Panc1 (cell line): ENCODE measurements around the gene PIP5K1A.

Experiments used
- POLR2AphosphoS5 ChIP-seq: IDR thresholded peaks from 2 replicates; pipeline ENCODE4 v1.6.1; 2012; ENCODE audit warnings: mild to moderate bottlenecking, low read depth, low read length, moderate library complexity
- TCF7L2 ChIP-seq: IDR thresholded peaks from 2 replicates; pipeline ENCODE4 v1.6.1; 2011; ENCODE audit warnings: mild to moderate bottlenecking, low read depth, low read length, inconsistent platforms
- TF ChIP-seq, protein P1 (sequence below): fragments of 450-650 bp; IDR thresholded peaks from 2 replicates; pipeline ENCODE4 v1.5.1; 2017; ENCODE audit warnings: mild to moderate bottlenecking
- TF ChIP-seq, protein P2 (sequence below), 2 experiments: IDR thresholded peaks; 2 replicates each; pipeline ENCODE4 v1.6.1; 2011 to 2012; ENCODE audit warnings: low read depth in 2 of 2, control low read depth in 1 of 2, low read length in 1 of 2, mild to moderate bottlenecking in 1 of 2, moderate library complexity in 1 of 2; ENCODE audit not compliant: insufficient read depth in 1 of 2

DNA sequence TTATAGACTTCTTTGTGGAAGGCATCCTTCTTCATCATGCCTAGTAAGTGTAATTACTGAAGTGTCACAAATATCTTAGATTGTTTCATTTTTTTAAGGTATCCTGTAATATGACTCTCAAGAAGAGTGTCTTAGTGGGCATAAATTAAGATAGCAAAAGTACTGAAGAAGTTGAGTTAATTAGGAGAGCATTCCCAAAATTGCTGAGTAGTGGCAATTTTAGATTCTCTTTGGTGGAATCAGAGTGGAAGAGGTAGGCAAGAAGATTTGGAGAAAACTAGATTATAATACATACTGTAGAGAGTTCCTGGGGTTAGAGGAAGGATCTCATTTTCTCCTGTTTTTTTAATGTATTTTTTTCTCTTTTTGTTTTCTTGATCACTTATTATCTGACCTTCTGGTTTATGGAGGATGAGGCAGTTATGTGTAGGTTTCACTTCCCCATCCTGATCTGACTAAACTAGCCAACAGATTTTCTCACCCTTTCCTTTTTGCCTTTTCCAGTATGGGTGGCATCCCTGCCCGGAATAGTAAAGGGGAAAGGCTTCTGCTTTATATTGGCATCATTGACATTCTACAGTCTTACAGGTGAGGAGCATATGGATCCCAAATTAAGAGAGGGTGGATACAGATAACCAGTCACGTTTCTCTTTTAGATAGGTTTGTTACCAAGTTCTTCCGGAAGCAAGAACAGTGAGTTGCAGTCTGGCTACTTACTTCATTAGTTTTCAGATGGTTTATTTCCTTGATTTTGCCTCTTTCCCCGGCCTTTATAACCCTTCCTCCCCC, 39.5 kb downstream of the PIP5K1A start:
- TF ChIP-seq, protein P1, sequence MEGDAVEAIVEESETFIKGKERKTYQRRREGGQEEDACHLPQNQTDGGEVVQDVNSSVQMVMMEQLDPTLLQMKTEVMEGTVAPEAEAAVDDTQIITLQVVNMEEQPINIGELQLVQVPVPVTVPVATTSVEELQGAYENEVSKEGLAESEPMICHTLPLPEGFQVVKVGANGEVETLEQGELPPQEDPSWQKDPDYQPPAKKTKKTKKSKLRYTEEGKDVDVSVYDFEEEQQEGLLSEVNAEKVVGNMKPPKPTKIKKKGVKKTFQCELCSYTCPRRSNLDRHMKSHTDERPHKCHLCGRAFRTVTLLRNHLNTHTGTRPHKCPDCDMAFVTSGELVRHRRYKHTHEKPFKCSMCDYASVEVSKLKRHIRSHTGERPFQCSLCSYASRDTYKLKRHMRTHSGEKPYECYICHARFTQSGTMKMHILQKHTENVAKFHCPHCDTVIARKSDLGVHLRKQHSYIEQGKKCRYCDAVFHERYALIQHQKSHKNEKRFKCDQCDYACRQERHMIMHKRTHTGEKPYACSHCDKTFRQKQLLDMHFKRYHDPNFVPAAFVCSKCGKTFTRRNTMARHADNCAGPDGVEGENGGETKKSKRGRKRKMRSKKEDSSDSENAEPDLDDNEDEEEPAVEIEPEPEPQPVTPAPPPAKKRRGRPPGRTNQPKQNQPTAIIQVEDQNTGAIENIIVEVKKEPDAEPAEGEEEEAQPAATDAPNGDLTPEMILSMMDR, result no peak
- TF ChIP-seq, protein P2, sequence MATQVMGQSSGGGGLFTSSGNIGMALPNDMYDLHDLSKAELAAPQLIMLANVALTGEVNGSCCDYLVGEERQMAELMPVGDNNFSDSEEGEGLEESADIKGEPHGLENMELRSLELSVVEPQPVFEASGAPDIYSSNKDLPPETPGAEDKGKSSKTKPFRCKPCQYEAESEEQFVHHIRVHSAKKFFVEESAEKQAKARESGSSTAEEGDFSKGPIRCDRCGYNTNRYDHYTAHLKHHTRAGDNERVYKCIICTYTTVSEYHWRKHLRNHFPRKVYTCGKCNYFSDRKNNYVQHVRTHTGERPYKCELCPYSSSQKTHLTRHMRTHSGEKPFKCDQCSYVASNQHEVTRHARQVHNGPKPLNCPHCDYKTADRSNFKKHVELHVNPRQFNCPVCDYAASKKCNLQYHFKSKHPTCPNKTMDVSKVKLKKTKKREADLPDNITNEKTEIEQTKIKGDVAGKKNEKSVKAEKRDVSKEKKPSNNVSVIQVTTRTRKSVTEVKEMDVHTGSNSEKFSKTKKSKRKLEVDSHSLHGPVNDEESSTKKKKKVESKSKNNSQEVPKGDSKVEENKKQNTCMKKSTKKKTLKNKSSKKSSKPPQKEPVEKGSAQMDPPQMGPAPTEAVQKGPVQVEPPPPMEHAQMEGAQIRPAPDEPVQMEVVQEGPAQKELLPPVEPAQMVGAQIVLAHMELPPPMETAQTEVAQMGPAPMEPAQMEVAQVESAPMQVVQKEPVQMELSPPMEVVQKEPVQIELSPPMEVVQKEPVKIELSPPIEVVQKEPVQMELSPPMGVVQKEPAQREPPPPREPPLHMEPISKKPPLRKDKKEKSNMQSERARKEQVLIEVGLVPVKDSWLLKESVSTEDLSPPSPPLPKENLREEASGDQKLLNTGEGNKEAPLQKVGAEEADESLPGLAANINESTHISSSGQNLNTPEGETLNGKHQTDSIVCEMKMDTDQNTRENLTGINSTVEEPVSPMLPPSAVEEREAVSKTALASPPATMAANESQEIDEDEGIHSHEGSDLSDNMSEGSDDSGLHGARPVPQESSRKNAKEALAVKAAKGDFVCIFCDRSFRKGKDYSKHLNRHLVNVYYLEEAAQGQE (IDR thresholded peaks at IDR 0.05; ENCODE audit: insufficient read depth in 1 of 2, low read depth in 2 of 2, low read length in 1 of 2), result no peak
- no peak for TF ChIP-seq POLR2AphosphoS5
- no peak for TF ChIP-seq TCF7L2
